Measurements from ENCODE around the gene TRIM62.
A peak's percentile ranks its signal among the peaks of the same experiment; 100 is the strongest.

Gene TRIM62

DNA sequence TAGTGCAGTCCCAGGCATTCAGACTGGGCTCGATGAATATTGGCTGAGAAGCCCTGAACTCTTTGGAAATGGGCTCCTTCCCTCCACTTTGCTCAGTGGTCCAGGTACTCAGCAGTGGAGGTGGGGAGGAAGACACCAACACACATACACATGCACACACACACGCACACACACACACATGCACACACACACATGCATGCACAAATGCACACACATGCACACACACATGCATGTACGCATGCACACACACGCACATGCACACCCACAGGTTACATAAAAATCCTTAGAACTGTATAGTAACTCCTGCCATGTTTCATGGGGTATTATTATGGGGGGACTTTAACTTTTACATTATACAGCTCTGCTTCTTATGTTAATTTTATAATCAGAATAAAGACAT lies 5.0 kb downstream of the TRIM62 start:
- ATAC-seq (replicated peaks; ENCODE audit: extremely low read depth, poor library complexity, severe bottlenecking) (no peak), DNase-seq (ENCODE audit: low spot score in 2 of 2) (no peak)
- peaks cover 50% of the 10 kb centered on the region for H3K4me1 Mint-ChIP-seq
- H3K27me3 Mint-ChIP-seq = no peaks in the 10 kb centered on the region
- no peak overlapping the region for H3K27ac Mint-ChIP-seq (ENCODE audit: low read depth)
- H3K4me3 Mint-ChIP-seq = no peak overlapping the region
- peaks cover 8% of the 10 kb centered on the region for H3K36me3 Mint-ChIP-seq (ENCODE audit: insufficient read depth)
- H3K9me3 Mint-ChIP-seq = no peaks in the 10 kb centered on the region

DNA sequence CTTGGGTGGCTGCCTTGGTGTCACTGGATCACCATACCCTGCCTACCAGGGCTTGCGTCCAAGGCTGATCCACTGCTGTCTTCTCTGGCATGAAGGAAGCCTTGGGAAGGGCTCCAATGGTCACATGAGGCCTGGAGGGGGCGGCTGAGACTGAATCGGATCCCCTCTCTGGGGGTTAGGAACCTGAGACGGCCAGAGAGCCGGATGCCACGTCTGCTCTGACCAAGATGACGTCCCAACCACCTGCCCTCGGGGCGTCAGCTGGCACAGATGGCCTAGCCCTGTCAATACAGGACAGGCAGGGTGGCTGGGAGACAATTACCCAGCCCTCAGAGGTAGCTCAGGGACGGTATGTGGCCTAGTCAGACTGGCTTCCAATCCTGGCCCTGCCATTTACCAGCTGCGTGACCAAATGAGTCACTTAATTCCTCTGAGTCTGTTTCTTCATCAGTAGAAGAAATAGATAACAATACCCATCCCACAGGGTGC lies 5.4 kb downstream of the TRIM62 start:
- Mint-ChIP-seq H3K4me3 (no peak overlapping the region), H3K9me3 (no peaks in the 10 kb centered on the region), H3K4me1 (peaks cover 51% of the 10 kb centered on the region), H3K27ac (ENCODE audit: low read depth) (no peak overlapping the region), H3K36me3 (ENCODE audit: insufficient read depth) (peaks cover 8% of the 10 kb centered on the region), H3K27me3 (no peaks in the 10 kb centered on the region)
- DNase-seq (ENCODE audit: low spot score in 2 of 2) (no peak), ATAC-seq (replicated peaks; ENCODE audit: extremely low read depth, poor library complexity, severe bottlenecking) (no peak)

DNA sequence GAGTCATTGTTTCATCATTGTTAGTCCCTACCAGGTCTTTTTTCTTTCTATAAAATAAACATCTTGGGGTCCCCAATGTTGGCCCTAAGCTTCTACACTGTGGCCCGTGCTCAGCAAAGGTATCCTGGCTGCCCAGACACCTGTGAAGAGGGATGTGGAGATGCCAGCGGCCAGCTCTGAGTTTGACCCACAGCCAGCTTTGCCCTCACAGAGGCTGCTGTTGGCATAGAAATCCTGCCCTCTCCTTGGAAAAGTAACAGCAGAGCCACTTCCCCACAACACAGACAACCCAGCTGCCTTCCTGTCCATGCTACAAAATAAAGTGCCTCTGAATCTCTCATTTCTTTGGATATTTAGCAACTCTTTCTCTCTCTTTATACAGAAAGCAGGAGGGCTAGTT lies 6.0 kb downstream of the TRIM62 start:
- no peaks in the 10 kb centered on the region for H3K9me3 Mint-ChIP-seq
- ATAC-seq (replicated peaks; ENCODE audit: extremely low read depth, poor library complexity, severe bottlenecking) = no peak

DNA sequence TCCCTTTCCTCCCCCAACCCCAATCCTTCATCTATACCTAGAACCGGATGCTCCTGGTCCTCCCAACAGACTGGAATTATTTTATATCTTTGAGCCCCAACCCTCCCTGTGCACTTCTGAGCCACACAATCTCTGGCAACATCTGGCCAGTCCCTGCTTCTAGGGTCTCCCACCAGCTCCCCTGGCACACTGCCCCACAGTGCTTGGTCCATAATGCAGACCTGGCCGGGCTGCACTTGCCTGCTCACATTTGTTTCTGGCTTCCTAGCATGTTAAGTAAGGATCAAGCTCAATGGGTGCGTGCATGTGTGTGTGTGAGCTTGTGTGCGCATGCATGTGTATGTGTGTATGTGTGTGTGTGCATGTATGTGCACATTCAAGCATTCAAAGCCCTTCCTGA lies 8.8 kb downstream of the TRIM62 start:
- DNase-seq (ENCODE audit: low spot score in 2 of 2) (no peak), ATAC-seq (replicated peaks; ENCODE audit: extremely low read depth, poor library complexity, severe bottlenecking) (no peak)
- H3K4me3 Mint-ChIP-seq = no peak overlapping the region
- H3K4me1 Mint-ChIP-seq = peaks cover 39% of the 10 kb centered on the region
- no peaks in the 10 kb centered on the region for H3K27me3 Mint-ChIP-seq
- H3K27ac Mint-ChIP-seq (ENCODE audit: low read depth) = peak overlapping the region; percentile 58
- H3K9me3 Mint-ChIP-seq = no peaks in the 10 kb centered on the region
- H3K36me3 Mint-ChIP-seq (ENCODE audit: insufficient read depth) = peaks cover 8% of the 10 kb centered on the region

More for the DNA sequence above, 6.0 kb downstream of the TRIM62 start:
- H3K27me3 Mint-ChIP-seq = no peaks in the 10 kb centered on the region
- H3K36me3 Mint-ChIP-seq (ENCODE audit: insufficient read depth) = peaks cover 8% of the 10 kb centered on the region
- H3K27ac Mint-ChIP-seq (ENCODE audit: low read depth) = no peak overlapping the region
- no peak for DNase-seq (ENCODE audit: low spot score in 2 of 2)
- peaks cover 51% of the 10 kb centered on the region for H3K4me1 Mint-ChIP-seq
- no peak overlapping the region for H3K4me3 Mint-ChIP-seq

DNA sequence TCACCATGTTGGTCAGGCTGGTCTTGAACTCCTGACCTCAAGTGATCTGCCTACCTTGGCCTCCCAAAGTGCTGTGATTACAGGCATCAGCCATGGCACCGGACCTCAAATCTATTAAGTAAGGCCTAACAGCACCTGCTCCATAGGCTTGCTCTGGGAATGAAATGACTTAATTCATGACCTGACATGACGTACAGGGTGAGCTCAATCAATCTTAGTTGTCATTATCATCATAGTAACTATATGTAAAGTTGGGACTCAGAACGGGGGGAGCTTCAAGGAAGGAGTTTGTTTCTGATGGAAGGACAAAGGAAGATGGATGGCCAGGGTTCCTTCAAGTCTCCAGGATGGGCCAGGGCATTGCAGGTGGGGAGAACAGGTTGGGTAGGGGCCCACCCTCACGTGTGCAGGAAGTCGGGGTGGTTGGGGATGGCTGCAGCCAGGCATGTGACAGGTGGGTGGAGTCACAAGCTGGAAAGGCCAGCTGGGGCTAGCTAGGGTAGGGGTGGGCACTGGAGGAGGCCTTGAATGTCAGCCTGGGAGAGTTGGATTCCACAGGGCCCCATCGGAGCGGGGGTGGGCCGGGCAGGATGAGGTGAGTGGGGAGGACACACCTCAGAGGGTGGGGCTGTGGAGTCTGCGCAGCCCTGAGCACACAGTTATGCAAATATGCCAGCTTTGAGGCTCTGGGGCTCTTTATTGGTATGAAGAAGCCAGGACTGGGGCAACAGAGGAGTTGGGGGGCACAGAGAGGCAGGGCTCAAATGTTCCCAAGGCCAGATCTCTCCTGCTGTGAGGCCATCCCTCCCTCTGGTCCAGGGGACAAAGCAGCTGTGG lies 9.6 kb downstream of the TRIM62 start:
- ATAC-seq (replicated peaks; ENCODE audit: extremely low read depth, poor library complexity, severe bottlenecking) (no peak), DNase-seq (ENCODE audit: low spot score in 2 of 2) (no peak)
- peak overlapping the region; percentile 58 for H3K27ac Mint-ChIP-seq (ENCODE audit: low read depth)
- H3K9me3 Mint-ChIP-seq = no peaks in the 10 kb centered on the region
- peaks cover 7% of the 10 kb centered on the region for H3K36me3 Mint-ChIP-seq (ENCODE audit: insufficient read depth)
- H3K4me3 Mint-ChIP-seq = no peak overlapping the region
- peaks cover 40% of the 10 kb centered on the region for H3K4me1 Mint-ChIP-seq
- H3K27me3 Mint-ChIP-seq = no peaks in the 10 kb centered on the region

DNA sequence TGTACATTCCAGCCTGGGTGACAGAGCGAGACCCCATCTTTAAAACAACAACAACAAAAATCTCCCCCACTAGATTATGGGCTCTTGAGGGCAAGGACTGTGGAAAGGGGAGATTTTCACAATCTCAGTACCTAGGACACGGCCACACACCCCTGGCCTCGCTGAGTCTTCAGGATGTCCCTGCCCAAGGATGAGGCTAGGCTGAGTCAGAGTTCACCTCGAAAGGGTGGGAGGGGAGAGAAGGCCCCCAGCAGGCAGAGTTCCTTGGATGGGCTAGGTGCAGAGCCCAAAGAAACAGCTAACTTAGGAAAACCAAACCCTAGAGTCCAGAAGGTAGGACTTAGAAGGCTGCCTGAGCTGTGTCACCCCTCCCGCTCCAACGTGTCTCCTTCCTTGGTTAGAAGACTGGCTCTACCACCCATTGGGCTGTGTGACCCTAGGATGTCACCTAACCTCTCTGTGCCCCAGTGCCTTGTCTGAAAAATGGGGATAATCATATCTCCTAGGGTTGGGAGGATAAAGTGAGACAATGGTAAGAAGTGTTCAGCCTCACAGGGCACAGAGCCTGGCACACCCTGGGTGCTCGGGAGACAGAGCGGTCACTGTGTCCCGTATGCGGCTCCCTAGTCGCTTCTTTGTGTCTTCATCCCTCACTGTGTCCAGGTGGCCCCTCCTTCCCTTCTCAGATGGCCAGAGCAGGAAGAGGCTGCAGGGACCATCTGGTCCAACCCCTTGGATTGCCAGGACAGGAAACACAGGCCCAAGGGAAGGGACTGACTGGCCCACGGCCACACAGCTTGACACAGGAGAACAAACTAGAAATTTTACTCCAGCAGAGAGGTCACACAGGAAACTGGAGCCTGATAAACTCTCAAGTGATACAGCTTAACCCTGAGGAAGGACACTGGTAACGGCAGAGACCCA lies 11.2 kb downstream of the TRIM62 start:
- Mint-ChIP-seq H3K4me1 (peaks cover 39% of the 10 kb centered on the region), H3K27me3 (no peaks in the 10 kb centered on the region), H3K27ac (ENCODE audit: low read depth) (peak overlapping the region; percentile 10), H3K4me3 (no peak overlapping the region), H3K9me3 (no peaks in the 10 kb centered on the region), H3K36me3 (ENCODE audit: insufficient read depth) (peaks cover 14% of the 10 kb centered on the region)
- DNase-seq (ENCODE audit: low spot score in 2 of 2) = no peak
- ATAC-seq (replicated peaks; ENCODE audit: extremely low read depth, poor library complexity, severe bottlenecking) = no peak

DNA sequence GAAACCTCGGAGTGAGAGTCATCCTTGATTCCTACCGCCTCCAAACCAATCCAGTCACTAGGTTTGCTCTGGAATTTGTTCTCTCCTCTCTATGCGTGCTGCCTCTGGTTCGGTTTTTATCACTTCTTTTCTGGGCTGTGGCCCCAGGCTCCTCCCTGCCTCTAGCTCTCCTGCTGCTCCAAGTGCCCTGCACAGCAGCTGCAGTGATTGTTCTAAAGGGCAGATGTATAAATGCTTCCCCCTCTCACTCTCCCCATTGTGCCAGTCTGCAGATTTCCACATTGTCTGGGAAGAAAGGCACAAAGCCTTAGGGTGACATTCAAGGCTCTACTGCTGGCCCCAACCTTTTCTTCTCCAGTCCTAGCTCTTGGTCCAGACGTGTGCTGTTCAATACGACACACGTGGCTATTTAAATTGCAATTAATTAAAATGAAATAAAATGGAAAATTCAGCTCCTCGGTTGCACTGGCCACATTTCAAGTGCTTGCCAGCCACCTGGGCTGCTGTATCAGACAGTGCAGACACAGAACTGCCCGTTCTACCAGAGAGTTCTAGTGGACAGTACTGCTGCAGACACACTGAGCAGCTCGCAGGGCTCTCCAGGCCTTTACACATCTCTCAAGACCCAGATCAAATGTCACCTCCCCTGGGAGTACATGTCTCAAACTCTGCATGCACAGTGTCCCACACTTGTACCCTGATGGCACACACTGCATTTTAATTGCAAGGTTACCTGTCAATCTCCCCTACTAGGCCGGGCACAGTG lies 12.4 kb downstream of the TRIM62 start:
- Mint-ChIP-seq H3K27ac (ENCODE audit: low read depth) (no peak overlapping the region), H3K4me1 (peaks cover 39% of the 10 kb centered on the region), H3K36me3 (ENCODE audit: insufficient read depth) (peaks cover 14% of the 10 kb centered on the region), H3K27me3 (no peaks in the 10 kb centered on the region), H3K9me3 (no peaks in the 10 kb centered on the region), H3K4me3 (no peak overlapping the region)
- ATAC-seq (replicated peaks; ENCODE audit: extremely low read depth, poor library complexity, severe bottlenecking) = no peak
- DNase-seq (ENCODE audit: low spot score in 2 of 2) = no peak

DNA sequence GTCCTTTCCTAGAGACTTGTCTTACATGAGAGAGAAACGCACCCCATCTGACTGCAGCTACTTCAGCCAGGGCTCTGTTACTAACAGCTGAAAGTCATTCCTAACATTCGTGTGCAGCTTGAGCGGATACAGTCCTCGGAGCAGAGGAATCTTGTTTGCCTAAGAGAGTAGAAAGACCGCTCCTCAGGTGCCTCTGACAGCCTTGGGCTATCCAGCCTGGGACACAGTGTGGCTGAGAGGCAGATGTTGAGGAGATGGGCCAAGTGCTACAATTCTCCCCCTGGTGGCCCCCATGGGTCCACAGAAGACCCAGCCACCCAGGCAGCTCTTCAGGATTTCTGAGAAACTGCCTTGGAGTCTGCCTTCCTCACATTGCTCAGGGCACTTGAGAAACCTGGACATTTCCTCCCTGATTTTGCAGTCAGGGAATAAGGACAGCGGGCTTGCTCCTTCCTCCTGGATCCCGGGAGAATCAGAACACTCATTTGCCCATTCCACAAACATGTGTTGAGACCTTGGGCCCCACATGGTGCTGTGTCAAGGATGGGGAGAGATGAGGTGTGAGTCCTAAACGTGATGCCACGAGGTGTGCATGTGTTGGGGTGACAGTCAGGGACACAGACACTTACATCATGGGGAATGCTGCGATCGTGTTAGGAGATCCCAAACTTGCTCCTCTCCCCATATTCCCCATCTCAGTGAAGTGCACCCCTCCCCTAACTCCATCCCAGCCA lies 13.1 kb downstream of the TRIM62 start:
- no peak overlapping the region for H3K4me3 Mint-ChIP-seq
- no peaks in the 10 kb centered on the region for H3K27me3 Mint-ChIP-seq
- ATAC-seq (replicated peaks; ENCODE audit: extremely low read depth, poor library complexity, severe bottlenecking) = no peak
- H3K36me3 Mint-ChIP-seq (ENCODE audit: insufficient read depth) = peaks cover 14% of the 10 kb centered on the region
- no peak overlapping the region for H3K27ac Mint-ChIP-seq (ENCODE audit: low read depth)
- peaks cover 39% of the 10 kb centered on the region for H3K4me1 Mint-ChIP-seq
- DNase-seq (ENCODE audit: low spot score in 2 of 2) = no peak
- no peaks in the 10 kb centered on the region for H3K9me3 Mint-ChIP-seq

DNA sequence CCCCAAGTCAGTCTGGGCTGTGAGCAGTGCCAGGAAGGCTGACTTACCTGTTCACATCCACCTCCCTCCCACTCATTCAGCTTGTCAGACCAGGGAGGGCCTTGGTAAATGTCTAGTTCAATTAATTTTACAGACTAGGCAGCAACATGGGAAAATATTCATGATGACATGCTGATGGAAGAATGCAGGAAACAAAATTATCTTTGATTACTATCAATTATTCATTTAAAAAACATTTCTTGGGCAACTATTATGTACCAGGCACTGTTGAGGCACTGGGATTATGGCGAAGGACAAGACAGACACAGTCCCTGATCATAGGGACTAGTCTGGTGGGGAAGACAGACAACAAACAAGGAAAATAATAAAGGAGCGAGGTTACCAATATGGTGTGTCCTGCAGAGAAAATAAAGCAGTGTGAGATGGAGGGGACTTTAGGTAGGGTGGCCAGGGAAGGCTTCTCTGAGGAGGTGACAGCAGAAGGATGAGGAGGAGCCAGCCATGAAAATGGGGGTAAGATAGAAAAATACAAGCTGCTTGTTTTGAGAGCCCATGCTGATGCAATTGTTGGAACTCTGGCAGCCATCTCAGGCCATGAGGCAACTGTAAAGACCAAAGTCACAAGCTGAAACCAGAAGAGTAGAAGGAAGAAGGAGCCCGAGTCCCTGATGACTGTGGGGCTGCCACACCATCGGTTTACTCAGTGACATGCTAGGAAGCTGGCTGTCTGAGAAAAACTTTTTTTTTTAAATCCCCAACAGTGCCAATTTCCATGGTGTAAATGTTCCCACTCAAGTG lies 14.0 kb downstream of the TRIM62 start:
- Mint-ChIP-seq H3K27ac (ENCODE audit: low read depth) (no peak overlapping the region), H3K9me3 (no peaks in the 10 kb centered on the region), H3K4me1 (peaks cover 34% of the 10 kb centered on the region), H3K27me3 (no peaks in the 10 kb centered on the region), H3K4me3 (no peak overlapping the region), H3K36me3 (ENCODE audit: insufficient read depth) (peaks cover 14% of the 10 kb centered on the region)
- DNase-seq (ENCODE audit: low spot score in 2 of 2) (no peak), ATAC-seq (replicated peaks; ENCODE audit: extremely low read depth, poor library complexity, severe bottlenecking) (no peak)

DNA sequence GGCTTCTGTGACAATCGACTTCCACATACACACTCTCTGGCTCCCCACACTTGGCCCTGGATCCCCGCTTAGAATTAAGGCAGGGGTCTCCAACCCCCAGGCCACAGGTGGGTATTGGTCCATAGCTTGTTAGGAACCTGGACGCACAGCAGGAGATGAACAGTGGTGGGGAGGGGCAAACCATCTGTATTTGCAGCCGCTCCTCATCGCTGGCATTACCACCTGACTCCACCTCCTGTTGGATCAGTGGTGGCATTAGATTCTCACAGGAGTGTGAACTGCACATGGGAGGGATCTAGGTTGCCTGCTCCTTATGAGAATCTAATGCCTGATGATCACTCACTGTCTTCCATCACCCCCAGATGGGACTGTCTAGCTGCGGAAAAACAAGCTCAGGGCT lies 16.0 kb downstream of the TRIM62 start:
- Mint-ChIP-seq H3K36me3 (ENCODE audit: insufficient read depth) (peaks cover 21% of the 10 kb centered on the region), H3K4me1 (peaks cover 17% of the 10 kb centered on the region), H3K27me3 (no peaks in the 10 kb centered on the region), H3K4me3 (no peak overlapping the region), H3K27ac (ENCODE audit: low read depth) (peak overlapping the region; percentile 49), H3K9me3 (no peaks in the 10 kb centered on the region)
- ATAC-seq (replicated peaks; ENCODE audit: extremely low read depth, poor library complexity, severe bottlenecking) (no peak), DNase-seq (ENCODE audit: low spot score in 2 of 2) (no peak)

DNA sequence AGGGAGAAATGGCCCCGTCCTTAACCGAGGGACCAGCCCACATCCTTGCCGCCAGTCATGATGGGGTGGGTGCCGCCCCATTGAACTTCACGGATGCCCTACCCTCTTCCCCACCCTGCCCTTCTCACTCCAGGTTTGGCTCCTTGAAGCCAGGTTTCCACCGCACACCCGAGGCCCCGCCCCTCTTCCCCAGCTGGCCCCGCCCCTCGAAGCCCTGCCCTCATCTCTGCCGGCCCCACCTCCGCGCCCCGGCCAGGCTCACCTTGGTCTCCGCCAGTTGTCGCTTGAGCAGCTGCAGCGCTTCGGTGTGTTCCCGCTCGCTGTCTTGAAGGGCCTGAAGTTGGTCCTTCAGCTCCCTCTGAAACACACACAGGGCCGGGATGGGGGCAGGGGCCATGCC lies 16.6 kb downstream of the TRIM62 start:
- DNase-seq (ENCODE audit: low spot score in 2 of 2) (no peak), ATAC-seq (replicated peaks; ENCODE audit: extremely low read depth, poor library complexity, severe bottlenecking) (no peak)
- Mint-ChIP-seq H3K4me1 (peaks cover 13% of the 10 kb centered on the region), H3K4me3 (no peak overlapping the region), H3K9me3 (no peaks in the 10 kb centered on the region), H3K36me3 (ENCODE audit: insufficient read depth) (peaks cover 23% of the 10 kb centered on the region), H3K27me3 (no peaks in the 10 kb centered on the region), H3K27ac (ENCODE audit: low read depth) (peak overlapping the region; percentile 49)

Measured in central memory CD8-positive, alpha-beta T cell (primary cell).